HG02870 (cell line): ENCODE measurements around the gene SDK1.

ENCODE experiments used
- ATAC-seq: cut with Tn5 transposase; IDR thresholded peaks from one replicate; pipeline ENCODE4 v1.9.1; 2021; ENCODE audit warnings: mild to moderate bottlenecking, moderate library complexity; ENCODE audit not compliant: unreplicated experiment

Gene SDK1

DNA sequence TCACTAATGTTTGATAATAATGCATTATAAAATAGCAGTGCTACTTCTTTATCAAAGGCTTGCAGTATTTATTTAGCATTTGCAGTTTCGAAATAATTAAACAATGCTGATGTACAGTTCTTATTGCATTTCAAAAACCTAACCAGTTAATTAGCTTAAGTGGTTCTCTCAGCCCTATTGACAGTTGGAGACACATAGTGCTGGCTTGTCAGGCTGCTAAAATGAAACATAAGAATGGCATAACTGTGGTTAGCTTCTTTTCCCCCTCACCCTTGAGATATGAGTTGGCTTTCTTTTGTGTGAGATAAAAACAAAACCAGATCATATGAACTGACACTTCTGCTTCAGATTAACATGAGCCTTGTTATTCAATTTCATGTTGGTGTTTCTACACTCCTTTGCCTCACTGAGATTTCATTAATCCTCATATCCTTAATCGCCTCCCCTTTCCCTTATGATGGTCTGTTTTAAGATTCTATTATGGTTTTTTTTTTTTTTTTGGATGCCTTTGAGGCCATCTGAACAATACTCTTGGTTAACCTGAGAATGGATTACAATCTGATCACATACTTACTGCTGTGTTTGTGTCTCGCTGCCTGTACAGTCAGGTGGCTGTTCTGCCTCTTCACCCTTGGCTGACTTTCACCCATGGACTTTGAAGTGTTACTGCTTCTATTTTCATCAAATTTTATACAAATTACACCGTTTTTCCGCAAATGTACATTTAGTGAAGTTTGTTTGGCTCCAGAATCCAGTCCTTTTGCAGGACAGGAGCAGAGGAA, 108.0 kb downstream of the SDK1 start:
- peak; percentile 48 for ATAC-seq

DNA sequence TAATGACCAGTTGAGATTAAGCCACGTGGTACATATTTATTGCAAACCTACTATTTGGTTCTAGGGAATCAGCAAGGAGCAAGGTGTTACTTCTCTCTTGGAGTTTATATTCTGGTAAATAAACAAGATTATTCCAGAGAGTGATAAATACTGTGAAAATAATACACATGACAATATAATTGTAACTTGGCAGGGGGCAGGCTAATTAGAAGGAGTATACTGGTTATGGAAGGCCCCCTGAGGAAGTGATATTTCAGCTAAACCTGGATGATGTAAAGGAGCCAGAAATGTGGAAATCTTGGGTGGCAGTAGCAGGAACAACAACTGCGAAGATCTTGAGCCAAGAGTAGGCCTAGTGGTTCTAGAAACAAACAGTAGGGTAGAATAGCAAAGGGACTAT, 111.8 kb downstream of the SDK1 start:
- no peak for ATAC-seq

DNA sequence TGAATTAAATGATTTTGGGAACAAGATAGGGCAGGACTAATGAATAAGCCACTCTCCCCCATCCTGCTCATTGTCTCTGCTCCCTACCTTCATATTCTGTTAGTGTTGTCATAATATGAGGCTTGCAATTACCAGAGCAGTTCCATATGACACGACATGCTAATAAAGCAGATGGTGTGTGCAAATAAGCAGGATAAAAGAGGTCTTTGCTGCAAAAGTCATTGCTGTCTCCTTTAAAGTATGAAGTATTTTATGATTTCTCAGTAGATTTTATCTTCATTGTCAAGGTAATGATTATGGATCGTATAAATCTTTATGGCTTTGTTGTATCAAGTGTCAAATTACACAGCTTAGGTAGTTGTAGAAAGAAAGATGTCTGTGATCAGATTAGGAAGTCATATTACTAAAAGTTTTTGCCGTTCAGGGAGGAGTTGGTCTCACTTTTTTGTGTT, 114.8 kb downstream of the SDK1 start:
- no peak for ATAC-seq

DNA sequence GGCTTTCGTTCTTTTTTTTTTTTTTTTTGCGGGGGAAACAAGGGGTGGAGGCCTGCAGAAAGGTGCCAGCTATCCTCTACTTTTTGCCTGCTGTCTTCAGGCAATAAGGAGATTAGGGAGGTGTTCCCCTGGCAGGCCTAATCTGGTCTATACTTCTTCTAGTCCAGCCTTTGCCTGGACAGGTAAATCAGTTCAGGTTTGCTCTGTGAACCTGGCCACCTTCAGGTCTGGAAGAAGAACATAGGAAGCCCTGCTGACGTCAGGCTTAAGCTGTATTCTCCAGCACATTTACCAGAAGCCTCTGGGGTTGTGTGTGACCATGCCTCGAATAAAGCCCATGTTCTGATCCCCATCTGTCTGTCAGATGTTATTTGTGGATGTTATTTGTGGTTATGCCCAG, 115.4 kb downstream of the SDK1 start:
- ATAC-seq, result no peak

DNA sequence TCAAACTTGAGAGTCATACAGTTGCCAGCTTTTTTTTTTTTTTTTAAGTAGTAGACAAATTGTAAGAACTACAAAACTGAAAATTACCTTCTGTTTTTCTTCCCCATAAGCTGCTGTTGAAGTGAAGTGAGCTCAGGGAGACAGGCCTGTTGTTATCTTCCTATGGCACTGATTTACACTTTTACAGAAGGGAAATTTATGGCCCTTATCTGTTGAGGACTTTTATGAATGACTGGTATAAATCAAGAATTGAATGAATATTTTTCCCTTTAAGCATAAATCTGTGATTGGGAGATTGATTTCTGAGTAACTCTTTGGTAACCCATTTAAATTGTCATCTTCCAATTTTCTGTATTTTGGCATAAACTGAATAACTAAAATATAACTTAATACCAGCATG, 124.0 kb downstream of the SDK1 start:
- no peak for ATAC-seq

DNA sequence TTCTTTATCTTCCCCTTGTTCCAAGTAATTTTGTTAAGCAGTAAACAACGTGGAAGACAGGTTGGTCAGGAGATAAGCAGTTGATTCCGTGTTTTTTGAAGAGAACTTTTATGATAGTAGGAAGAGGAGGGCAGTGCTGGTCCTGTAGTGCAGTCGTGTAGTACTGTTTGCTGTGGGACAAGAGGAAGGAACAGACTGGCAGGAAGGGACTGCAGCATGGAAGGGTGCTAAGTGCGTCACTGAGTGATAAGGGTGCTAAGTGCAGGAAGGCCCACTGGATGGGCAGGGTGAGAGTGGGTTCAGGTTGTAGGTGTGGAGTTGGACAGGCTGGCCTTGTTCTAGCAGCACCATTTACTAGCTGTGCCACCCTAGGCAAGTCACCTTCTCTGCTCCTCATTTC, 125.0 kb downstream of the SDK1 start:
- no peak for ATAC-seq

DNA sequence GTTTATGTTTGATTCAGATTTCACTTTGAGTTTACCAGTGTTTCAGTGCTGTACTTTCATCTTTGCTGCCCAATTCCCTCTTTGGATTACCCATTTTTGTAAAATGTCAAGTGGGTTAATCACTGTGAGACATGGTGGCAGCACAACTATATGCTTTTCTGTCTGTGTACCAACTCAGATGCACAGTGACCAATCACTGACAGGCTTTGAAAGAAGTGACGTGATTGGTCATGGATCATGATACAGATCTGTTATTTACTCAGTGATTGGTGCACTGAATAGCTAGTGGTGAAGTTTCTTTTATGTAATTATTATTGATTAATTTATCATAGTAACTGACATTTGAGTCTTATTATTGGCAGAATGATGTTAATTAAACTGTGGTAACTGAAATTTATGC, 126.9 kb downstream of the SDK1 start:
- ATAC-seq, result no peak

DNA sequence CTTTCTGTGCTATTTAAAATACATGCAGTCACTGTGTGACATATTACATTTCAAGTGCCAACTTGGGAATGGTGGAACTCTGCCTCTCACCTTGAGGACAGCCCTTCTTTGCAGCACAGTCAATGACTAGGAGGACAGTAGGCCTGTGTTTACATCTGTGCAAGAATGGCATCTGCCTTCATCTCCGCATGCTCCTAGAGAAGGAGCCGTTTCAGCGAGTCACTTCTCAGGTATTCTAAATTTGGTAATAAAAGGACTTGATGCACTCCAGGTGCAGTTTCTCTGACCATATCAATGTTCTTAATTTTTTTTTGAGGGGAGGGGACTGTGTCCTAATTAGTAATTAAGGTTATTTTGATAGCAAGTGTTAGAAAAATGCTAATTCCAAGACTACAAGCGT, 128.9 kb downstream of the SDK1 start:
- no peak for ATAC-seq

DNA sequence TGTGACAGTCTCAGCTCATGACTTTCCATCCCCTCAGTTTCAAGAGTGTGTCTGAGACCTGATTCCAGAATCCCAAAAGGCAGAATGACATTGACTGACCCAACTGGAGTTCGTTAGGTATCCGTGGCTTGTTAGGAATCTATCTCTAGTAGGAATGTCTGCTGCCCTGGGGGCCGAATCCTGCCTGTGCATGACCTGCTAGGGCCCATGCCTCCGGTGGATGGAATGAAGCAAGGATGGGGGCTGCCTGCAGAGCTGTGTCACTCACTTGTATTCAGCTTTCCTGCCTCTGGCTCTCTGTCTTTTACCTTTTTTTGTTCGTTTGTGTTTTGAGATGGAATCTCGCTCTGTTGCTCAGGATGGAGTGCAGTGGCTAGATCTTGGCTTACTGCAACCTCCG, 129.5 kb downstream of the SDK1 start:
- ATAC-seq, result no peak

DNA sequence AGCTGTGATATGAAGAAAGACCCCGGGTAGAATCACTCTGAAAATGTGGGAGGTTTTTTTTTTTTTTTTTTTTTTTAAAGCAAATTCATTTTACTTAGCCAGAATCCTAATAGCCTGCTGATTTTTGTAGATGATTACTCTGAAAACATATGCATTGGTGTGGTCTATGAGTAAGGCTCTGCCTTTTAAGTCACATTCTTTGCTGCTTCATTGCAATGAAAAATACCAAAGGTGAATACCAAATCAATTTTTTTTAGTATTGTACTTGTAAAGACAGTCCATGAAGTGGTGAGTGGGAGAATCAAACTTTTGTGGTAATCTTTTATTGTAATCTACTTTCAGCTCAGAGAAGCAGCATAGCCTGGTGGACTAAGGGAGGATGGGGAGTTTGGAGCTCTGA, 130.3 kb downstream of the SDK1 start:
- no peak for ATAC-seq

DNA sequence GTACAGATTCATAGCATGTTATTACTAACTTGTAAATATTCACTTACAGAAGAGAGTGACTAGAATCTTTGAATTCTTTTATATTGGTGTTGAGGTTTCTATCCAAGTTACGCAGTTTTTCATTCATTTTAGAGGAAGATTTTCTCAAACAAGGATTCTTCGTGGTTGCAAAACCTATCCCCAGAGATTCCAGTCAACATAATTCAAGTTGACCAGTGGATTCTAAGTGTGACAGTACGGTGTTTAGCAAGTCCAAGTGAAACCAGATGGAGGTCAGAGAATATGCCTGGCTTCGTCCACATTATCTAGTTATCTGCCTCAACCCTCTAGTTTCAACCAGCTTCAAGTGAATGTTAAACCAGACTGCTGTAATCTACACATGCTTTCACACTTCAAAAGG, 131.9 kb downstream of the SDK1 start:
- no peak for ATAC-seq

DNA sequence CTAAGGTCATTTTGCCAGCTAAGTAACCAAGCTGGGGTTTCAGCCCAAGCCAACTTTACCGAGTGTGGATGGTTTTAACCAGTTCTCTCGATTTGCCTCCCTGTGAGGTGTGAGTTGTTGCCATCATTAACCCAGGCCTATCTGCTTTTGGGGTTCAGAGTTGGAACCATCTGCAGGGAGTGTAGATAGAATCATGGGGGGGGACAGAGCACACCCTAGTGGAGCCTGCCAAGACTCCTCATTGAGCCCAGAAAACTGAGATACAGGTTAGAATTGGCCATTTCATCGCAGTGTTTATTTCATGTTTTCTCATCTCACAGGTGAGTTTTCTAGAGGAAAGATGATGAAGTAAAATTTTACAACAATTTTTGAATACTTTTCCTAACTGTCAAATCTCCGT, 133.6 kb downstream of the SDK1 start:
- no peak for ATAC-seq

DNA sequence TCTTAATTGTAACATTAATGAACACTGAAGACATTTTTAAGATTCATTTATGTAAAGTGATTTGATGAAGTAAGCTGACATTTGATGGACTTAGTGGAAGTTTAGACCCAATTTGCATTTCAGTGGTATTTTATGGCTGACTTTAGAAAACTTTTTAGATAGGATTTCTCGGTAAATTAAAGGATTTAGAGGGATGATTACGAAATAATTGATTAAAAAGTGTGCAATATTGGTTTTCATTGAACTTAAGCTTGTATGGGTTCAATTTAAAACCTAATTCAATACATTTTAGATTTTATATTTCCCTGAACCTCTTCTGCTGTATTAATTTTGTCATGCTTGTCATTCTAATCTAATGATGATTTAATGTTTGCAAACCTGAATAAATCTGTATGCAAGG, 135.1 kb downstream of the SDK1 start:
- no peak for ATAC-seq

DNA sequence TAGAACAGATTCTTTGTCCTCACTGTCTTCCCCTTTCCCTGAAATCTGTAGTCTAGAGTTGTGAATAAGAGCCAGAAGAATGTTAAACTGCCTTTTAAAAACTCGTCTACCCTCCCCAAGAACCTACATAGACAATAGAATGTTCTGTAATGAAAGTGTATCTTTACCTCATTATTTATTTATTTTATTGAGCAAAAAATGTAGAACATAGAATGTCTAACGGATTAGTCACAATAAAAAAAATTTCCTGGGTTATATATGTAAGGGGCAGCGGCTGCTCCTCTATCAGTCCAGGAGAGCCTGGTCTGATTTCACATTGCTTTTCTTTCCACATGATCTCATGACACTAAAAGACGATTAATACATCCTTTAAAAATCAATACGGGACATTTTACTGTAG, 135.7 kb downstream of the SDK1 start:
- ATAC-seq, result no peak

DNA sequence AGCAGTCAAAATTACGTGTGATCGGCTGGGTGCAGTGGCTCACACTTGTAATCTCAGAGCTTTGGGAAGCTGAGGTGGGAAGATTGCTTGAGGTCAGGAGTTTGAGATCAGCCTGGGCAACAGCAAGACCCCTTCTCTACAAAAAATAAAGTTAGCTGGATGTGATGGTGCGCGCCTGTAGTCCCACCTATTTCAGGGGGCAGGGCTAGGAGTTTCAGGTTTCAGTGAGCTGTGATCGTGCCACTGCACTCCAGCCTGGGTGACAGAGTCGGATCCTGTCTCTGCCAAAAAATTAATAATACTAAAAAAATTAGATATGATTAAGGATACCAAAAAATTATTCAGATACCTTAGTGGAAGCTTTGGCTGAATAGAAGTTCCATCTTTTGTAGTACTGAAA, 136.4 kb downstream of the SDK1 start:
- no peak for ATAC-seq

DNA sequence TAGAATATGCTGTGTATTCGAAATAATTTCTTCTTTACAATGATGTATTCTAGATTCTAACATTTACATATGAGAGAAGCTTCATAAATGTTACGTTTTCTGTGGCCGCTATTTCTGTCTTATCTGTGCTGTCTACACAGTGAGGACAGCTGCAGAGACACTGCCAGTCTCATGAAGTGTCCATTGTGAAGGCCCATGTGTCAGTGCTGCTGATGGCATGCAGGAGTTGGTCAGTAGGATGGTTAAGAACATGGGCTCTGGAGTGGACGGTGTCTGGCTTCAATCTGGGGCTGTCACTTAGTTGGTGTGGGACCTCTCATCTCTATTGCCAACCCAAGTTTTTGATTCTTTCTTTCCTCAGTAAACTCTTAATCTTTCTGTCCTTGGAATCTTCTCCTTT, 137.3 kb downstream of the SDK1 start:
- ATAC-seq, result no peak

DNA sequence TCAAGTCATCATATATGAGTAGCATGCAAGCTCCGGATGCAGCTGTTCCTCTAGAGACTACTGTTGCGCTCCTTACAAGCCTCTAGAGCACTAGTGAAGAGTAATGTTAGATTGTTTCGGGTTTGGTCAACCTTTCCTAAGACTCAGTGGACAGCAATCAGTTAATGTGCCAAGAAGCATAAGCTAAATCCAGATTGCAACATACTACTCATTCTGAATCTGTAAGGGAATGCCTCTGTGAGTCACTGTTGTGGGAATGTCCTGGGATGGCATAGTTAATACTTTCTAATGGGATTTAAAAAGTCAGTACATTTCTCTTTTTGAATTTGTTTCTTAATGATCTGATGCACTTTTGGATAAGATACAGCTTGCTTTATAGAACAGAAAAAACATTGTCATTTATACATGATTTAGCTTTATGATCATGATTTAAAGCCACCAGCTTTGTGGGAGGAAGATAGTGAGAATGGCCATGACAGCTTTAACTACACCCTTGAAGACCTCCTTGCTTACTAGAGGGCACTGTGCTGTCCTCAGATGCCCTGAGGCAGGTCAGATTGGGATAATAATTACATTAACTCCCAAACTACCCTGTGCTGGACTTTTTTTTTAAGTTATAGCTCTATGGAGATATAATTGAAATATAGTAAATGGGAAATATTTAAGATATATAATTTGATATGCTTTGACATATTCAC, 138.4 kb downstream of the SDK1 start:
- no peak for ATAC-seq

DNA sequence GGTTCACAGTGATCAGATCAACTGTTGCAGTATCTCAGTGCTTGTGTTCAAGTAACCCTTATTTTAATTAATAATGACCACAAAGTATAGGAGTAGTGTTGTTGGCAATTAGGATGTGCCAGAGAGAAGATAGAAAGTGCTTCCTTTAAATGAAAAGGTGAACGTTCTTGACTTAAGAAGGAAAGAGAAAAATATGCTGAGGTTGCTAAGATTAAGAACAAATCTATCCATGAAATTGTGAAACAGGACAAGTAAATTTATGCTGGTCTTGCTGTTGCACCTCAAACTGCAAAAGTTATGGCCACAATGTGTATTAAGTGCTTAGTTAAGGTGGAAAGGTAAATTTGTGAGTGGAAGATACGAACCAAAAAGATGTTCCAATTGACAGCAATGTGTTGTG, 139.5 kb downstream of the SDK1 start:
- no peak for ATAC-seq

DNA sequence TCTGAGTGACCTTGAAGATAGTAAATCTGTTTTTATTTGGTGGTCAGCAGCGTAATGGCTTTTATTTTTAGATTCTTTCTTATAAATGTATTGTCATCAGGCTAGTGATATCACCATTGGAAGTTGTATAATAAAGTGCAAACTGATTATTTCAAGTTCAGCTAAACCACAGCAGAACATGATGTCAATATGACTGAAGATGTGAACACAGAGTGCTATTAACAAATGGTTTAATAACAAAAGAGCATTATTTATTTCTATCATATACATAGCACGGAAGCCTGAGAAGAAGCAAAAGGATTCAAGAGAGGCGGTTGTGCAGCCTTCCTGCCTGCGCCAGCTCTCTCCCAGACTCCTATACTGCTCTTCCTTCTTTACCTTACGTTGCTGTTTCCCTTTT, 142.7 kb downstream of the SDK1 start:
- no peak for ATAC-seq

DNA sequence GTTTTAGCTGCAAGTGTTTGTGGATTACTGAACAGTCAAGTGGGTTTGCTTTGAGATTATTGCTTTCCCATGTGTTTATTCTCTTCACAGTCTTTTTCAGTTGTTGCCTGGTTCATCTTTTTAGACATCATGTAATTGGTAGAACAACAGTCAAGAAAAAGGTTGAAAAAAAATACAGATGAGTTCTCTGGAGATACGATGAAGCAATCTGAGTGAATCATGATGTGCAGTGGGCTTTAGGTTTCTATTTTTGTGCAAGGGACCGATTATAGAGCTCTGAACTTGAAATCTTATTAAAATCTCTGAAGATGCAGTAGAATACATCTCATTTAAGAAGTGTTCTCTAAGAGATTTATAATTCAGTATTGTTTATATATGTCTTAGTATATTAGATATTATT, 145.7 kb downstream of the SDK1 start:
- ATAC-seq, result no peak

DNA sequence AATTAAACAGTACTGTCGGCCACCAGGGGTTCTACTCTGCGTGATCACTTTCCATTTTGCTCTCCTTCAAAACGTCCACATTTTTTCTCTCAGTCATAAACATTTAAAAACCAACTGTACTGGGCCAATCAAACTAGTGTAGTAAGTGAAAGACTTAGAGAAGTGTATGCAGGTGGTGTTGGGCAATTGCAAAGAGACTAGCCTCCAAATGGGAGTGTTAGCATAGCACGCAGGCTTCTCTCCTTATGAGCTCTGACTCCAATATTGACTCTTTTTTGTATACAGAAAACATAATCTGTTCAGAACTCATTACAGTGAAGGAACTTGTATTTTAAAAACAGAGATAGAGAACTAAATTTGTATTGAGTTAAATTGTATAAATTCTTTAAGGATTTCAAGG, 150.6 kb downstream of the SDK1 start:
- no peak for ATAC-seq

DNA sequence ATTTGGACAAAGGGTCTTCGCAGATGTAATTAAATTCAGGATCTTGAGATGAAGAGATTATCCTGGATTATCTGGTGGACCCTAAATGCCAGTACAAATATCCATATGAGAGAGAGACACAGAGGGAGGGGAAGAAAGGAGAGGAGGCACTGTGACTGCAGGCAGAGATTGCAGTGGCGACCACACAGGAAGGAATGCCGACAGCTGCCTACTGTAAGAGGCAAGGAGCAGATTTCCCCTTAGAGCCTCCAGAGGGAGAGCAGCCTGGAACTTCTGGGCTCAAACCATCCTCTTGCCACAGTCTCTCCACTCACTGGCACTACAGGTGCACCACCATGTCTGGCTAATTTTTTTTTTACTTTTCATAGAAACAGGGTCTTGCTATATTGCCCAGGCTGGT, 152.3 kb downstream of the SDK1 start:
- ATAC-seq, result no peak
